Adrenal gland (tissue), 12 donors: Measurements from ENCODE around the gene JUND. TPM values are rescaled to one million over a fixed set of nuclear protein-coding genes. Genes with fewer than 3 reads are reported as not detected.

Experiments used
- DNase-seq, 7 donors: peaks; one replicate each; pipeline ENCODE4 v3.0.0-alpha.2; 2019 to 2020
- H3K27ac ChIP-seq, 5 donors: fragments of 200-600 bp; sonication (generic) in 4 of 5; 1 replicate in 3 of 5; 2 replicates in 2 of 5; pipeline versions ENCODE4 v1.5.1 to v1.8.0; 2016 to 2020; ENCODE audit warnings: mild to moderate bottlenecking in 1 of 5
- H3K27me3 ChIP-seq: fragments of 200-600 bp; 2 replicates; pipeline ENCODE4 v1.8.0; 2021
- H3K36me3 ChIP-seq, 2 donors: fragments of 200-600 bp; replicated peaks in 1 of 2; 1 replicate in 1 of 2; 2 replicates in 1 of 2; pipeline versions ENCODE4 v1.5.1 to v1.8.0; 2018 to 2022
- H3K4me1 ChIP-seq, 2 donors: fragments of 200-600 bp; replicated peaks in 1 of 2; 1 replicate in 1 of 2; 2 replicates in 1 of 2; pipeline versions ENCODE4 v1.5.1 to v1.8.0; 2018 to 2021
- H3K4me3 ChIP-seq, 4 donors: fragments of 200-600 bp; sonication (generic) in 3 of 4; one replicate each; pipeline ENCODE4 v1.5.1; 2016 to 2018
- H3K9me3 ChIP-seq, 3 donors: fragments of 200-600 bp; sonication (generic) in 1 of 3; replicated peaks in 1 of 3; 1 replicate in 2 of 3; 2 replicates in 1 of 3; pipeline versions ENCODE4 v1.5.1 to v1.8.0; 2016 to 2021
- POLR2A ChIP-seq, 2 donors: fragments of 450-650 bp; IDR thresholded peaks; one replicate each; pipeline ENCODE4 v1.6.1; 2017; ENCODE audit warnings: antibody characterized with exemption in 2 of 2, mild to moderate bottlenecking in 2 of 2, moderate library complexity in 1 of 2
- WGBS, 4 donors: extraction: QIAGEN DNeasy Blood & Tissue Kit in 2 of 4; methylation state at CpG; one replicate each; pipeline versions ENCODE4 v1.1.5 to v1.1.7; 2013 to 2017; 5-methylcytosine and 5-hydroxymethylcytosine counted together
- intact Hi-C, 2 donors: fragments of 100-400 bp; cut with DNase I; formaldehyde crosslinking; loops; one replicate each; pipeline versions ENCODE4 v1.14.1 to v1.15.0; 2022 to 2023
- microRNA-seq, 3 donors: library from miRNA; unstranded; fragments of <30 nt; microRNA quantifications; one replicate each; pipeline ENCODE4, GENCODE V29; 2017 to 2020
- polyA plus RNA-seq, 3 donors: library from polyadenylated mRNA; stranded (reverse); fragments of 200-250 nt in 2 of 3; fragments of 350-450 nt in 1 of 3; fragmentation: Illumina TruSeq in 1 of 3; extraction: RNeasy Lipid Tissue Mini Kit (QIAGEN cat#74804) in 1 of 3; gene quantifications; one replicate each; pipeline ENCODE4 v1.2.3, GENCODE V29; 2013 to 2014
- small RNA-seq, 2 donors: library from RNA; depleted of rRNA; stranded (forward); fragments of <200 nt; gene quantifications; one replicate each; pipeline ENCODE3, GENCODE V24; 2016
- total RNA-seq, 9 donors: library from RNA; depleted of rRNA in 4 of 9; stranded (reverse); fragments of >200 nt in 4 of 9; fragments of 120-200 nt in 1 of 9; fragmentation: NEBNext Ultra II Directional in 1 of 9; extraction: Animal tissue kit (Norgen Biotek cat#: 25700) in 1 of 9; gene quantifications; one replicate each; pipeline versions ENCODE4 v1.1.0 to v1.2.4, GENCODE V29; 2013 to 2023
- TF ChIP-seq, protein P1 (sequence below), 6 experiments: fragments of 450-650 bp in 4 of 6; fragments of 200-600 bp in 2 of 6; sonication (generic) in 1 of 6; IDR thresholded peaks; 1 replicate in 5 of 6; 2 replicates in 1 of 6; pipeline versions ENCODE4 v1.5.1 to v1.8.0; 2016 to 2021; ENCODE audit warnings: antibody characterized with exemption in 6 of 6, mild to moderate bottlenecking in 2 of 6, moderate library complexity in 1 of 6
- donor health status: healthy with polysubstance abuse.
- donor health status: Bipolar disorder and iron deficiency.
- donor health status: DM: yes; HTN: yes; CAD: no.
- donor health status: DM: no; HTN: no; CAD: no.
- donor health status: DM: no; HTN: no; CAD: no.
- donor health status: DM: yes; HTN: yes; CAD: no.

Gene JUND
- total and polyA plus RNA-seq, 12 donors = 35.9 to 533 (median 242) TPM

DNA sequence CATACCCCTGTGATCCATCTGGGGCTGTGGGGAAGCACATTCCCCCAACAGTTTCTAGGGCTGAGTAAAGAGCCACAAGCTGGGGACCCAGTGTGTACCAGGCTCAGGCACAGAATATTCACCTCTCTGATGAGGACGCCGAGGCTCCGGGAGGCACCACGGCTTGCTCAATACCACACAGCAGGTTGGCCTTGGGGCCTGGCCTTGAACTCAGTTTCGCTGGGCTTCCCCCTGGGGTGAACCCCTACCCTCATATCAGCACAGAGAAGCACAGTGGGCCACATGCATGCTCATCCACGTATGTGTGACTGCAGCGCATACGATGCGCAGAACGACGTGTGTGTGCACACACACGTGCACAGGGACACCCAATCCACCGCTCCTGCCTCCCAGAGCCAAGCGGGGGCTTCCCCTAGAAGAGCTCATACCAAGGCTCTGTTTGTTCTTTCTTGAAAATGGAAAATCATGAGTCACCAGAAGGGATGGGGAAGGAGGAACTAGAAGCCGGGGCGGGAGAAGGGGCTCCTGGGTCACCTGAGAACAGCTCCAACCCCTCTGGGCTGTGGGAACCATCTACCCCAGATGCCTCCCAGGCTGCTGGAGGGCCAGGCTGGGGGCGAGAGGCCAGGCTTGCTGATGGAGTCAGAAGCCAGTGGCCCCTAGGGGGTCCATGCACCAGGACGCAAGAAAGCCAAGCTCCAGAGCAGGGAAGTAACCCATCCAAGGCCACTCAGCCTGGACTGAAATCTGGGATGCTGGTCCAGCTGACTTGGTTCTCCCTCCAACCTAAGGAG is 50.3 kb downstream of the JUND start:
- 33 to 44% (median 39%) methylated on average over 8 to 18 of the region's 18 CpGs for WGBS, 4 donors
- peaks cover 22% of the 10 kb centered on the region for H3K27me3 ChIP-seq

DNA sequence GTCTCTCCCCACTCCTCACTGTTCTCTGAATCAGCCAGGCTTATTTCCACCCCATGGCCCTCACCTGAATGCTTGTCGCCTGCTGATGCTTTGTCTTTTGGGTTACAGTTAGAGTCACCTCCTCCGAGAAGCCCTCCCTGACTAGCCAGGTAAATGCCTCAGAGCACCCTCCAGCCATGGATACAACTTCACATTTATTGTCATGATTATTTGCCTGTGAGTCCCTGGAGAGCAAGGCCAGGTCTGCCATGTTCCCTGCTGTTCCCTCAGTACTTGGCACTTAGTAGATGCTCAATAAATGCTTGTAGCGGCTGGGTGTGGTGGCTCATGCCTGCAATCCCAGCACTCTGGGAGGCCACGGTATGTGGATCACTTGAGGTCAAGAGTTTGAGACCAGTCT is 51.5 kb downstream of the JUND start:
- DNase-seq = no peak
- no peak for TF ChIP-seq POLR2A (IDR thresholded peaks at IDR 0.05)
- TF ChIP-seq, protein P1, sequence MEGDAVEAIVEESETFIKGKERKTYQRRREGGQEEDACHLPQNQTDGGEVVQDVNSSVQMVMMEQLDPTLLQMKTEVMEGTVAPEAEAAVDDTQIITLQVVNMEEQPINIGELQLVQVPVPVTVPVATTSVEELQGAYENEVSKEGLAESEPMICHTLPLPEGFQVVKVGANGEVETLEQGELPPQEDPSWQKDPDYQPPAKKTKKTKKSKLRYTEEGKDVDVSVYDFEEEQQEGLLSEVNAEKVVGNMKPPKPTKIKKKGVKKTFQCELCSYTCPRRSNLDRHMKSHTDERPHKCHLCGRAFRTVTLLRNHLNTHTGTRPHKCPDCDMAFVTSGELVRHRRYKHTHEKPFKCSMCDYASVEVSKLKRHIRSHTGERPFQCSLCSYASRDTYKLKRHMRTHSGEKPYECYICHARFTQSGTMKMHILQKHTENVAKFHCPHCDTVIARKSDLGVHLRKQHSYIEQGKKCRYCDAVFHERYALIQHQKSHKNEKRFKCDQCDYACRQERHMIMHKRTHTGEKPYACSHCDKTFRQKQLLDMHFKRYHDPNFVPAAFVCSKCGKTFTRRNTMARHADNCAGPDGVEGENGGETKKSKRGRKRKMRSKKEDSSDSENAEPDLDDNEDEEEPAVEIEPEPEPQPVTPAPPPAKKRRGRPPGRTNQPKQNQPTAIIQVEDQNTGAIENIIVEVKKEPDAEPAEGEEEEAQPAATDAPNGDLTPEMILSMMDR (IDR thresholded peaks at IDR 0.05) = no peak
- Histone ChIP-seq H3K27ac (no peak overlapping the region), H3K4me1 (peaks cover 4 to 9% of the 10 kb centered on the region in 2 donors), H3K27me3 (peaks cover 33% of the 10 kb centered on the region), H3K4me3 (no peak overlapping the region), H3K9me3 (no peaks in the 10 kb centered on the region), H3K36me3 (no peaks in the 10 kb centered on the region)
- WGBS, 4 donors = 65 to 80% (median 72%) methylated on average over 2 to 4 of the region's 4 CpGs
- intact Hi-C loops = no loop called here

More for the DNA sequence above, 50.3 kb downstream of the JUND start:
- intact Hi-C loops = no loop called here
- no peaks in the 10 kb centered on the region for H3K9me3 ChIP-seq
- H3K27ac ChIP-seq = no peak overlapping the region
- no peak for TF ChIP-seq POLR2A (IDR thresholded peaks at IDR 0.05)
- TF ChIP-seq, protein P1 (IDR thresholded peaks at IDR 0.05) = no peak
- H3K4me3 ChIP-seq = no peak overlapping the region
- H3K36me3 ChIP-seq = no peaks in the 10 kb centered on the region
- H3K4me1 ChIP-seq = peaks cover 0 to 3% of the 10 kb centered on the region in 2 donors
- DNase-seq = no peak

Small RNA genes lying within 50 kb of the gene (microRNA-seq; reads per million reads assigned to microRNA genes)
- 0.89 to 11.1 (median 2.3) reads per million in 3 donors for gene MIR3188

Small RNA genes lying within 50 kb of the gene (small RNA-seq; reads per million reads assigned to genes)
- gene MIR3188 (0 to 0.08 reads per million in 2 donors), gene RPL39P38 (0 reads per million in 2 donors)

Other genes with a start within 250 kb of the JUND start
- gene IL12RB1, start 194.7 kb downstream of the JUND start, total RNA-seq = 1 to 10 TPM in 7 of 9 donors, under 1 TPM in 1, not detected in 1; 0.28 to 7.4 (median 2.1) TPM
- gene IL12RB1, start 194.7 kb downstream of the JUND start, polyA plus RNA-seq = 1 to 10 TPM in 2 of 3 donors, under 1 TPM in 1; 0.84 to 1.8 (median 1.1) TPM
- 10 to 100 TPM in 6 of 9 donors, 1 to 10 TPM in 3; 1.6 to 18.6 (median 11.7) TPM for gene MAST3, start 183.8 kb downstream of the JUND start, total RNA-seq
- gene MAST3, start 183.8 kb downstream of the JUND start, polyA plus RNA-seq = 10 to 100 TPM in 1 of 3 donors, 1 to 10 TPM in 2; 1.8 to 19.1 (median 7.1) TPM
- gene PIK3R2, start 128.5 kb downstream of the JUND start, total RNA-seq = 100 to 1,000 TPM in 3 of 9 donors, 10 to 100 TPM in 6; 13.7 to 124 (median 79.2) TPM
- gene PIK3R2, start 128.5 kb downstream of the JUND start, polyA plus RNA-seq = 10 to 100 TPM in 2 of 3 donors, 1 to 10 TPM in 1; 6.7 to 21.0 (median 10.8) TPM
- 100 to 1,000 TPM; 103 to 372 (median 169) TPM for gene IFI30, start 107.8 kb downstream of the JUND start, total RNA-seq
- gene IFI30, start 107.8 kb downstream of the JUND start, polyA plus RNA-seq = 100 to 1,000 TPM in 2 of 3 donors, 10 to 100 TPM in 1; 99.2 to 268 (median 158) TPM
- 10 to 100 TPM; 10.3 to 47.4 (median 20.7) TPM for gene MPV17L2, start 88.4 kb downstream of the JUND start, total RNA-seq
- 10 to 100 TPM; 21.1 to 41.4 (median 40.8) TPM for gene MPV17L2, start 88.4 kb downstream of the JUND start, polyA plus RNA-seq
- gene RAB3A, start 77.6 kb downstream of the JUND start, total RNA-seq = 10 to 100 TPM in 3 of 9 donors, 1 to 10 TPM in 6; 2.3 to 32.3 (median 6.6) TPM
- 10 to 100 TPM in 1 of 3 donors, 1 to 10 TPM in 2; 4.0 to 16.6 (median 5.8) TPM for gene RAB3A, start 77.6 kb downstream of the JUND start, polyA plus RNA-seq
- gene PDE4C, start 55.2 kb downstream of the JUND start, total RNA-seq = 1 to 10 TPM in 2 of 9 donors, under 1 TPM in 7; 0.11 to 1.7 (median 0.39) TPM
- 1 to 10 TPM in 1 of 3 donors, under 1 TPM in 1, not detected in 1; 0.77 to 2.4 TPM for gene PDE4C, start 55.2 kb downstream of the JUND start, polyA plus RNA-seq
- gene IQCN, start 7.2 kb downstream of the JUND start, total RNA-seq = 1 to 10 TPM in 8 of 9 donors, under 1 TPM in 1; 0.30 to 5.4 (median 2.7) TPM
- gene IQCN, start 7.2 kb downstream of the JUND start, polyA plus RNA-seq = 10 to 100 TPM in 1 of 3 donors, 1 to 10 TPM in 1, under 1 TPM in 1; 0.59 to 45.2 (median 6.0) TPM
- gene LSM4, start 41.5 kb upstream of the JUND start, total RNA-seq = 100 to 1,000 TPM; 107 to 290 (median 169) TPM
- gene LSM4, start 41.5 kb upstream of the JUND start, polyA plus RNA-seq = 100 to 1,000 TPM; 105 to 195 (median 120) TPM
- 10 to 100 TPM; 19.0 to 89.2 (median 58.5) TPM for gene PGPEP1, start 59.0 kb upstream of the JUND start, total RNA-seq
- gene PGPEP1, start 59.0 kb upstream of the JUND start, polyA plus RNA-seq = 10 to 100 TPM; 20.3 to 46.1 (median 21.1) TPM
- 10 to 100 TPM in 4 of 9 donors, 1 to 10 TPM in 4, under 1 TPM in 1; 0.90 to 29.2 (median 6.2) TPM for gene GDF15, start 104.5 kb upstream of the JUND start, total RNA-seq
- gene GDF15, start 104.5 kb upstream of the JUND start, polyA plus RNA-seq = 1 to 10 TPM in 2 of 3 donors, under 1 TPM in 1; 0.33 to 5.3 (median 2.6) TPM
- gene LRRC25, start 116.0 kb upstream of the JUND start, total RNA-seq = 10 to 100 TPM in 7 of 9 donors, 1 to 10 TPM in 2; 1.5 to 38.2 (median 21.6) TPM
- 10 to 100 TPM in 1 of 3 donors, 1 to 10 TPM in 2; 5.1 to 18.4 (median 8.5) TPM for gene LRRC25, start 116.0 kb upstream of the JUND start, polyA plus RNA-seq
- 100 to 1,000 TPM in 1 of 9 donors, 10 to 100 TPM in 8; 38.9 to 119 (median 69.9) TPM for gene SSBP4, start 137.8 kb upstream of the JUND start, total RNA-seq
- gene SSBP4, start 137.8 kb upstream of the JUND start, polyA plus RNA-seq = 100 to 1,000 TPM in 2 of 3 donors, 1 to 10 TPM in 1; 9.1 to 160 (median 136) TPM
- gene ISYNA1, start 156.5 kb upstream of the JUND start, total RNA-seq = 100 to 1,000 TPM in 3 of 9 donors, 10 to 100 TPM in 6; 32.3 to 211 (median 66.0) TPM
- gene ISYNA1, start 156.5 kb upstream of the JUND start, polyA plus RNA-seq = 100 to 1,000 TPM in 2 of 3 donors, 1 to 10 TPM in 1; 3.2 to 313 (median 125) TPM
- gene ELL, start 240.4 kb upstream of the JUND start, total RNA-seq = 10 to 100 TPM in 7 of 9 donors, 1 to 10 TPM in 2; 3.6 to 28.3 (median 14.2) TPM
- gene ELL, start 240.4 kb upstream of the JUND start, polyA plus RNA-seq = 10 to 100 TPM in 1 of 3 donors, 1 to 10 TPM in 2; 1.8 to 14.3 (median 9.1) TPM